DND-41 (cell line): ENCODE data around the gene HTRA1.

Source experiments
- ATAC-seq: fragments of 200-7000 bp; cut with Tn5 transposase; 3 replicates; pipeline ENCODE4 v1.9.1; 2021; ENCODE audit warnings: low read depth; ENCODE audit not compliant: insufficient read depth
- DNase-seq: peaks from one replicate; pipeline ENCODE4 v3.0.0-alpha.2; 2020
- H2AFZ ChIP-seq: 2 replicates; pipeline ENCODE4 v1.6.0; 2012; ENCODE audit warnings: low read depth, low read length
- H3K27ac ChIP-seq: 2 replicates; pipeline ENCODE4 v1.5.1; 2012; ENCODE audit warnings: low read length, inconsistent platforms
- H3K27me3 ChIP-seq: fragments of 200-600 bp; sonication (generic); 2 replicates; pipeline ENCODE4 v1.6.0; 2012; ENCODE audit warnings: low read length, mild to moderate bottlenecking, inconsistent platforms; ENCODE audit not compliant: insufficient read depth, poor library complexity
- H3K36me3 ChIP-seq: 2 replicates; pipeline ENCODE4 v1.5.1; 2012; ENCODE audit warnings: low read length, inconsistent platforms; ENCODE audit not compliant: insufficient read depth
- H3K4me1 ChIP-seq: 2 replicates; pipeline ENCODE4 v1.5.1; 2012; ENCODE audit warnings: mild to moderate bottlenecking, low read length; ENCODE audit not compliant: insufficient read depth
- H3K4me2 ChIP-seq: 2 replicates; pipeline ENCODE4 v1.6.0; 2012; ENCODE audit warnings: mild to moderate bottlenecking, moderate library complexity, low read length, inconsistent platforms; ENCODE audit not compliant: insufficient read depth
- H3K4me3 ChIP-seq, 2 experiments: fragments of 200-600 bp in 1 of 2; shearing (Covaris generic) in 1 of 2; 2 replicates each; pipeline ENCODE4 v1.5.1; 2012 to 2016; ENCODE audit warnings: inconsistent platforms in 2 of 2, low read length in 2 of 2, mild to moderate bottlenecking in 2 of 2, low read depth in 1 of 2, moderate library complexity in 1 of 2
- H3K79me2 ChIP-seq: 2 replicates; pipeline ENCODE4 v1.6.0; 2012; ENCODE audit warnings: low read length, inconsistent platforms; ENCODE audit not compliant: insufficient read depth
- H3K9ac ChIP-seq: 2 replicates; pipeline ENCODE4 v1.6.0; 2012; ENCODE audit warnings: low read depth, mild to moderate bottlenecking, inconsistent platforms, low read length, moderate library complexity
- H3K9me3 ChIP-seq: 2 replicates; pipeline ENCODE4 v1.5.1; 2012; ENCODE audit warnings: low read length, moderate library complexity, mild to moderate bottlenecking, inconsistent platforms; ENCODE audit not compliant: insufficient read depth, severe bottlenecking
- H4K20me1 ChIP-seq: 2 replicates; pipeline ENCODE4 v1.6.0; 2012; ENCODE audit warnings: low read length; ENCODE audit not compliant: insufficient read depth
- EZH2 ChIP-seq: IDR thresholded peaks from 3 replicates; pipeline ENCODE4 v1.6.1; 2012; ENCODE audit warnings: borderline replicate concordance, low read depth, mild to moderate bottlenecking, moderate library complexity, low read length, inconsistent platforms; ENCODE audit not compliant: severe bottlenecking
- TF ChIP-seq, protein P1 (sequence below): IDR thresholded peaks from 2 replicates; pipeline ENCODE4 v1.5.1; 2012; ENCODE audit warnings: borderline replicate concordance, low read length, moderate library complexity, mild to moderate bottlenecking; ENCODE audit not compliant: poor library complexity, severe bottlenecking; ENCODE audit errors: extremely low read depth

Gene HTRA1

DNA sequence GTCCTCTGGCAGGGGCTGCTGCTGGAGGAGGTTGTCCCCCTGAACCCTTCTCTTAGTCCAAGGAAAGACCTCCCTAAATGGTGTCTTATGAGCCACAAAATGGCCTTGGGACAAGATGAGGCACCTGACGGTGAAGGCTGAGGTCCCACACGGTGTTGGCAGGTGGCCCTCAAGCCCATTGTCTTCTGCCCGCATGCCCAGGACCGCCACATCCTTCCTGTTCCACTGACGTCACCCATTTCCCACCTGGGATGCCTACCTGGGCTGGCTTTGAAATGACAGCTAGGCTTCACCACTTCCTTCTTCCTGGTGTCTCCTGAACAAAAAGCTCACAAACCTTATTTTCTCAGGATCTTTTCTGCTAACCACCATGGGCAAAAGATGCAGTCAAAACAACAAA is 97.1 kb downstream of the HTRA1 start:
- Histone ChIP-seq H4K20me1 (no peaks in the 10 kb centered on the region), H2AFZ (no peak overlapping the region), H3K4me2 (no peak overlapping the region), H3K4me1 (peaks cover 18% of the 10 kb centered on the region), H3K36me3 (no peaks in the 10 kb centered on the region), H3K27me3 (peaks cover 7% of the 10 kb centered on the region), H3K27ac (0 out of 2 replicates have a peak overlapping the region, but pooled peaks have one; percentile 1), H3K4me3 (no peak overlapping the region), H3K9ac (no peak overlapping the region), H3K9me3 (no peaks in the 10 kb centered on the region), H3K79me2 (no peaks in the 10 kb centered on the region)
- DNase-seq: peak; percentile 46
- no peak; the same call in 1 of the 3 replicates for ATAC-seq
- TF ChIP-seq EZH2: no peak
- TF ChIP-seq, protein P1, sequence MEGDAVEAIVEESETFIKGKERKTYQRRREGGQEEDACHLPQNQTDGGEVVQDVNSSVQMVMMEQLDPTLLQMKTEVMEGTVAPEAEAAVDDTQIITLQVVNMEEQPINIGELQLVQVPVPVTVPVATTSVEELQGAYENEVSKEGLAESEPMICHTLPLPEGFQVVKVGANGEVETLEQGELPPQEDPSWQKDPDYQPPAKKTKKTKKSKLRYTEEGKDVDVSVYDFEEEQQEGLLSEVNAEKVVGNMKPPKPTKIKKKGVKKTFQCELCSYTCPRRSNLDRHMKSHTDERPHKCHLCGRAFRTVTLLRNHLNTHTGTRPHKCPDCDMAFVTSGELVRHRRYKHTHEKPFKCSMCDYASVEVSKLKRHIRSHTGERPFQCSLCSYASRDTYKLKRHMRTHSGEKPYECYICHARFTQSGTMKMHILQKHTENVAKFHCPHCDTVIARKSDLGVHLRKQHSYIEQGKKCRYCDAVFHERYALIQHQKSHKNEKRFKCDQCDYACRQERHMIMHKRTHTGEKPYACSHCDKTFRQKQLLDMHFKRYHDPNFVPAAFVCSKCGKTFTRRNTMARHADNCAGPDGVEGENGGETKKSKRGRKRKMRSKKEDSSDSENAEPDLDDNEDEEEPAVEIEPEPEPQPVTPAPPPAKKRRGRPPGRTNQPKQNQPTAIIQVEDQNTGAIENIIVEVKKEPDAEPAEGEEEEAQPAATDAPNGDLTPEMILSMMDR: no peak

DNA sequence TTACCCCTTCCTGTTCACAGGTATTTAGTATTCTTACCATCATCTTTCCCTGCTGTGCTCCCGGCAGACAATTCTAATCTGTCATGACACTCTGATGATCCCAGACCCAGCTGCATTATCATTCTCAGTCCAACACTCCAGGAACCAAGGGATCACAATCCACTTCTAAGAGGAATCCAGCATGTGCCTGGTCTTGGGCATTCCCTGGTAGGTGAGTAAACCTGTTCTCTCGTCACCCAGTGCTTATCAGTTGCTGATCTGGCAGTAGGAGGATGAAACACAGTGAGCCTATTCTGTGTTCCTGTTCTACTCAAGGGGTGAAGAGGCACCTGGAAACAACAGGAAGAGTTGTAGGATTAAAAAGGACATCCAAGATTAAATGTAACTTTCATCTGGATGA is 97.9 kb downstream of the HTRA1 start:
- Histone ChIP-seq H4K20me1 (no peaks in the 10 kb centered on the region), H3K36me3 (no peaks in the 10 kb centered on the region), H3K9me3 (no peaks in the 10 kb centered on the region), H3K4me3 (no peak overlapping the region), H3K9ac (no peak overlapping the region), H2AFZ (no peak overlapping the region), H3K27ac (no peak overlapping the region; the same call in 1 of the 2 replicates), H3K4me1 (peaks cover 18% of the 10 kb centered on the region), H3K79me2 (no peaks in the 10 kb centered on the region), H3K27me3 (peaks cover 10% of the 10 kb centered on the region), H3K4me2 (no peak overlapping the region)
- ATAC-seq (no peak), DNase-seq (no peak)
- no peak for TF ChIP-seq EZH2
- TF ChIP-seq, protein P1: no peak

DNA sequence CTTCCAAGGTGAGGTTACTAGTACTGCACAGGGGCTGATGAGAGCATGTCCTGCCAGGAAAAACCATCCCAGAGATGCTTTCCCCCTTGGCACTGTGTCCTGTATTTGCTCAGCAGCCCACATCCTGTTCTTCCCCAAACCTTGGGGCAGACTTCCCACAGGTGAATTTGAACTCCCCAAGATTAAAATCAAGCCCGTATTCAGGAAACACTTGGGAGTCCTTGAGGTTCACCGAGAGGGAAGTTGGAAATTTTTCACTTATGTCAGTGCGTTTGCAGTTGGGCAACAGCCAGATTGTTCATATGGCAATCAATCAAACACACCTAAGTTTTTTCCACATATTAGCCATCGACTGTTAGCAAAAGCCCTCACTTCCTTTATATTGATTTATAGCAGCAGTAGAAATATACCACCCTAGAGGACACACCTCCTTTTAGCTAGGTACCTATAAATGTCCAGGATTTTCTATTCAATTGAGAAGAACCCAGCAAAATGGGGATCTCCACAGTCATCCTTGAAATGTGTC is 99.0 kb downstream of the HTRA1 start, which contains the start of gene DMBT1:
Gene DMBT1, plus strand, starts transcription at position 476 of the 526 bp plus-strand sequence. Its CDS starts 17 bp downstream, at position 493.
- Histone ChIP-seq H3K4me1 (peaks cover 18% of the 10 kb centered on the region), H3K9me3 (no peaks in the 10 kb centered on the region), H3K36me3 (no peaks in the 10 kb centered on the region), H3K9ac (no peak within 1 kb of the TSS), H3K27ac (no peak within 1 kb of the TSS), H4K20me1 (no peaks in the 10 kb centered on the region), H3K4me2 (no peak within 1 kb of the TSS), H3K4me3 (no peak within 1 kb of the TSS), H3K27me3 (peaks cover 10% of the 10 kb centered on the region), H3K79me2 (no peaks in the 10 kb centered on the region), H2AFZ (no peak within 1 kb of the TSS)
- no peak for TF ChIP-seq EZH2
- TF ChIP-seq, protein P1: no peak
- DNase-seq (no peak), ATAC-seq (no peak)

DNA sequence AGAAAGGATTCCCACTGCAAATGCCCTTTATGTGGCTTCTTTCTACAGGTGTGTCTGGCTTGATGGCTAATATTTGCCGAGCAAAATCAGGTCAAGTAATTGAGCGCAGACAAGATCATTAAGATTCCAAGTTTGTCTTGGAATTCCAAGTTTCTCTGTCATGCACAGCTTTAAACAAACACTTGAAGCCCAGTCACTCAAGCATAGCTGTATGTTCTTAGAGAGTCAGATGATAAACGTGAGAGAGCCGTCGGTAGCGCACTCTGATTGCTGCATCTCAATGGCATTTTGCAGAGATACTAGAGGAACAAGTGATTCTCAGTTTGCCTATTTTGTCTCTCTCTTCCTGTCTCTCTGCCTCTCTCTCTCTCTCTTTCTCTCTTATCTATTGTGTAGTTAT is 99.9 kb downstream of the HTRA1 start:
- no peaks in the 10 kb centered on the region for H3K79me2 ChIP-seq
- H3K36me3 ChIP-seq: no peaks in the 10 kb centered on the region
- H3K4me3 ChIP-seq: no peak overlapping the region
- no peak overlapping the region for H3K9ac ChIP-seq
- no peak overlapping the region for H2AFZ ChIP-seq
- no peaks in the 10 kb centered on the region for H4K20me1 ChIP-seq
- H3K27ac ChIP-seq: no peak overlapping the region
- H3K4me1 ChIP-seq: peaks cover 18% of the 10 kb centered on the region
- no peak overlapping the region for H3K4me2 ChIP-seq
- TF ChIP-seq, protein P1: no peak
- TF ChIP-seq EZH2: no peak
- no peaks in the 10 kb centered on the region for H3K9me3 ChIP-seq
- H3K27me3 ChIP-seq: peaks cover 10% of the 10 kb centered on the region
- DNase-seq: no peak
- no peak for ATAC-seq
